Tibial artery (tissue), 4 donors: ENCODE measurements around the gene PLEKHO2.

Source experiments
- DNase-seq, 2 donors: peaks; one replicate each; pipeline ENCODE4 v3.0.0-alpha.2; 2019
- H3K27ac ChIP-seq, 2 donors: fragments of 200-600 bp; sonication (generic) in 1 of 2; 1 replicate in 1 of 2; 2 replicates in 1 of 2; pipeline ENCODE4 v1.5.1; 2018 to 2019; ENCODE audit warnings: mild to moderate bottlenecking in 1 of 2
- H3K27me3 ChIP-seq, 2 donors: fragments of 200-600 bp; sonication (generic) in 1 of 2; one replicate each; pipeline versions ENCODE4 v1.5.1 to v1.6.0; 2016 to 2019
- H3K36me3 ChIP-seq, 3 donors: fragments of 200-600 bp; sonication (generic) in 2 of 3; one replicate each; pipeline ENCODE4 v1.5.1; 2016 to 2019; ENCODE audit warnings: mild to moderate bottlenecking in 2 of 3
- H3K4me1 ChIP-seq, 4 donors: fragments of 200-600 bp; sonication (generic) in 2 of 4; 1 replicate in 3 of 4; 2 replicates in 1 of 4; pipeline ENCODE4 v1.5.1; 2016 to 2019
- H3K4me3 ChIP-seq, 2 donors: fragments of 200-600 bp; sonication (generic) in 1 of 2; 1 replicate in 1 of 2; 2 replicates in 1 of 2; pipeline ENCODE4 v1.5.1; 2018 to 2019; ENCODE audit warnings: mild to moderate bottlenecking in 2 of 2
- H3K9me3 ChIP-seq, 3 donors: fragments of 200-600 bp; sonication (generic) in 1 of 3; one replicate each; pipeline ENCODE4 v1.5.1; 2016 to 2019
- intact Hi-C: fragments of 100-400 bp; cut with DNase I; formaldehyde crosslinking; loops from one replicate; pipeline ENCODE4 v1.15.0; 2023; ENCODE audit warnings: low total_unique reads
- TF ChIP-seq, protein P1 (sequence below), 2 experiments: fragments of 200-600 bp in 1 of 2; fragments of 450-650 bp in 1 of 2; IDR thresholded peaks; one replicate each; pipeline ENCODE4 v1.5.1; 2017 to 2019; ENCODE audit warnings: antibody characterized with exemption in 2 of 2, mild to moderate bottlenecking in 1 of 2, moderate library complexity in 1 of 2

PLEKHO2 gene

DNA sequence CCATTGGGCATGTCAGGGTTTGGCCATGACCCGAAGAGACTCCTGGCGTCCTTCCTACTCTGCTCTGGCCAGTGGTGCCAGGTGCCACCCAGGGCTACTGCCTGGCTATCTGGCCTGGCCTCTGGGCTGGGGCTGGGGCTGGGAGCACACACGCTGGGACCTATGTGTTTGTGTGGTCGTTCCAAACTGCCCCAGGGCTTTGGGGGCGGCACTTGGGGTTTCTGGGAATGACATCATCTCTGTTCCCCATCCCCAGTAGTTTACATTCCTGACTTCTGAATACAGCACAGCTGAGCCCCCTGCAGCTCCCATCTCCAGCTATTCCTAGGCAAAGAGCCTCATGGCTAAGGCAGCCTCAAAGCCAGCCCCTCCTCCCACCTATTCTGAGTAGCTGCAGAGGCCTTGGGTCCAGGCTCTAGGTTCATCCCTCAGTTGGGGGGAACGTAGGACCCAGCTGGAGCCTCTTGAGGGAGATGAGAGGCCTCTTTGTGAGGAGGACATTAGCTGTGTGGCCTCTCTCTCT lies 24.3 kb downstream of the PLEKHO2 start:
- TF ChIP-seq, protein P1, sequence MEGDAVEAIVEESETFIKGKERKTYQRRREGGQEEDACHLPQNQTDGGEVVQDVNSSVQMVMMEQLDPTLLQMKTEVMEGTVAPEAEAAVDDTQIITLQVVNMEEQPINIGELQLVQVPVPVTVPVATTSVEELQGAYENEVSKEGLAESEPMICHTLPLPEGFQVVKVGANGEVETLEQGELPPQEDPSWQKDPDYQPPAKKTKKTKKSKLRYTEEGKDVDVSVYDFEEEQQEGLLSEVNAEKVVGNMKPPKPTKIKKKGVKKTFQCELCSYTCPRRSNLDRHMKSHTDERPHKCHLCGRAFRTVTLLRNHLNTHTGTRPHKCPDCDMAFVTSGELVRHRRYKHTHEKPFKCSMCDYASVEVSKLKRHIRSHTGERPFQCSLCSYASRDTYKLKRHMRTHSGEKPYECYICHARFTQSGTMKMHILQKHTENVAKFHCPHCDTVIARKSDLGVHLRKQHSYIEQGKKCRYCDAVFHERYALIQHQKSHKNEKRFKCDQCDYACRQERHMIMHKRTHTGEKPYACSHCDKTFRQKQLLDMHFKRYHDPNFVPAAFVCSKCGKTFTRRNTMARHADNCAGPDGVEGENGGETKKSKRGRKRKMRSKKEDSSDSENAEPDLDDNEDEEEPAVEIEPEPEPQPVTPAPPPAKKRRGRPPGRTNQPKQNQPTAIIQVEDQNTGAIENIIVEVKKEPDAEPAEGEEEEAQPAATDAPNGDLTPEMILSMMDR (IDR thresholded peaks at IDR 0.05) = no peak
- Histone ChIP-seq H3K27me3 (no peaks in the 10 kb centered on the region), H3K27ac (peak overlapping the region in 1 of 2 donors; percentile 39), H3K4me3 (no peak overlapping the region), H3K4me1 (peaks cover 0 to 10% (median 0%) of the 10 kb centered on the region in 4 donors), H3K36me3 (peaks cover 32 to 55% (median 54%) of the 10 kb centered on the region in 3 donors), H3K9me3 (no peaks in the 10 kb centered on the region)
- intact Hi-C loops = no loop called here
- no peak for DNase-seq

GRCh38 chr15:64869501-64869900 lies 27.8 kb downstream of the PLEKHO2 start:
- Histone ChIP-seq H3K27ac (no peak overlapping the region), H3K4me1 (peaks cover 0 to 34% (median 9%) of the 10 kb centered on the region in 4 donors), H3K36me3 (peaks cover 20 to 33% (median 30%) of the 10 kb centered on the region in 3 donors), H3K9me3 (no peaks in the 10 kb centered on the region), H3K27me3 (no peaks in the 10 kb centered on the region), H3K4me3 (no peak overlapping the region)
- TF ChIP-seq, protein P1 (IDR thresholded peaks at IDR 0.05) = no peak
- no peak for DNase-seq
- intact Hi-C loops = no loop called here

DNA sequence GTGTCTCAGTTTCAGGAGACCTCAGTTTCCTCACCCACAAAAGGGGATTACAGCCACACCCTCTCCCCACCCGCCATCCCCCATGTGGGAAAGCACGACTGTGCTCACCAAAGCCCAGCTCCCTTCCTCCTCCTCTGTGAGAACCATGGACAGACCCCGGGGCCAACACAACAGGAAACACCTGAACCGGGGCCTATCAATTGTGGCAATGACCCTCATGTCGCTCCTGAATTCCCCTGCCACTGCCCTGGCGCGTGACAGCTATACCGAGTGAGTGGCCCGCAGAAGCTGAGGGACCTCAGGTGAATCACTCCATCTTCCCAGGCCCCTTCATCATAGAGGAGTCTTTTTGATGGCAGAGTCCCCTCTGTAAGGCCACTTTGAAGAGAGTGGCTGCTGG lies 28.6 kb downstream of the PLEKHO2 start:
- Histone ChIP-seq H3K27ac (peak overlapping the region in 1 of 2 donors; percentile 23), H3K4me3 (no peak overlapping the region), H3K9me3 (no peaks in the 10 kb centered on the region), H3K36me3 (peaks cover 12 to 24% (median 22%) of the 10 kb centered on the region in 3 donors), H3K27me3 (no peaks in the 10 kb centered on the region), H3K4me1 (peaks cover 0 to 33% (median 9%) of the 10 kb centered on the region in 4 donors)
- no peak for DNase-seq
- intact Hi-C loops = no loop called here
- TF ChIP-seq, protein P1 (IDR thresholded peaks at IDR 0.05) = no peak

DNA sequence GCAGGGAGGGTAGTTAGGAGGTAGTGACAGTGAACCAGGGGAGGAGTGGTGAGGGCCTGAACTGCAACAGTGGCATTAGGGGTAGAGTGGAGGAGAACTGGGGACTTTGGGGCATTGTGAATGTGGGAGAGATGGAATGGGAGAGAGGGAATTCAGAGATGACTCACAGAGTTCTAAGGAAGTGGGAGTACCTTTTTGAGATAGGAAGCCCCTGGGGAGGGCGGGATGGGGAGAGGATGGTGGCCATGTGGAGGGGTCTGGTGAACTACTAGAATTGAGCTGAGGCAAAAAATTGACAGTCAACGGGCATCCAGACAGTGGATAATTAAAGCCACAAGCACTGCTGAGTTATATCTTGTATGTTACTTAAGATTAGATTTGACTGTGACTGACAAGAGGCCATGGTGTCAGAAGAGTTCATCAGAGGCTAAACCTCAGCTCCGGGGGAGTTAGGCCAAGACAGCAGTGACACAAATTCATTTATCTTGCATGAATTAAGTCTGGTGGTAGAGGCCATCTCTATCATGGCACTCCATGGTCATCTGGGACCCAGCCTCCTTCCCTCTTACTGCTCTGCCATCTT lies 34.0 kb downstream of the PLEKHO2 start:
- Histone ChIP-seq H3K4me1 (peaks cover 0 to 37% (median 15%) of the 10 kb centered on the region in 4 donors), H3K9me3 (no peaks in the 10 kb centered on the region), H3K27ac (no peak overlapping the region), H3K36me3 (no peaks in the 10 kb centered on the region), H3K4me3 (no peak overlapping the region), H3K27me3 (no peaks in the 10 kb centered on the region)
- no peak for DNase-seq
- TF ChIP-seq, protein P1 (IDR thresholded peaks at IDR 0.05) = no peak
- intact Hi-C loops = no loop called here

DNA sequence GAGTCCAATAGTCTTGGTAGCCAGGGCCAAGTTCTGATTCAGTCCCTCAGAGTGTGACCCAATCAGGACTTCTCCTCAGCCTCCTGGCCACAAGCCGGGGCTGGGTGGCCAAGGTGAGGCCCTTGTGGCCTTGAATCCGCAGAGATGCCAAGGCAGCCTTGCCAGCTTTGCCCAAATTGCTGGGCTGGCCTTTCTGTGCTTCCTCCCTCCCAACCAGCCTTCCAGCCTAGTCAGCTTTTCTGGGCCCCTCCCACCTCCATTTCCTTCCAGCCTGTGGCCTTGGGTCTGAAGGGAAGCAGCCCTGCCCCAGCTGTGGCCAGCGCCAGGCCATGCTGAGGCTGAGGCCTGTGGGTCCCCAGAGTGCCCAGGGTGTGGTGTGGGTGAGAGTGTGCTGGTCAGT lies 35.7 kb downstream of the PLEKHO2 start:
- DNase-seq = peak; percentile 78 to 89
- TF ChIP-seq, protein P1 (IDR thresholded peaks at IDR 0.05) = no peak
- H3K36me3 ChIP-seq = no peaks in the 10 kb centered on the region
- H3K4me3 ChIP-seq = no peak overlapping the region
- peak overlapping the region; percentile 41 to 59 for H3K27ac ChIP-seq
- H3K4me1 ChIP-seq = peaks cover 0 to 32% (median 15%) of the 10 kb centered on the region in 4 donors
- H3K9me3 ChIP-seq = no peaks in the 10 kb centered on the region
- H3K27me3 ChIP-seq = no peaks in the 10 kb centered on the region
- intact Hi-C loops = no loop called here
